ENCODE results near the gene OMA1.

OMA1 gene

DNA sequence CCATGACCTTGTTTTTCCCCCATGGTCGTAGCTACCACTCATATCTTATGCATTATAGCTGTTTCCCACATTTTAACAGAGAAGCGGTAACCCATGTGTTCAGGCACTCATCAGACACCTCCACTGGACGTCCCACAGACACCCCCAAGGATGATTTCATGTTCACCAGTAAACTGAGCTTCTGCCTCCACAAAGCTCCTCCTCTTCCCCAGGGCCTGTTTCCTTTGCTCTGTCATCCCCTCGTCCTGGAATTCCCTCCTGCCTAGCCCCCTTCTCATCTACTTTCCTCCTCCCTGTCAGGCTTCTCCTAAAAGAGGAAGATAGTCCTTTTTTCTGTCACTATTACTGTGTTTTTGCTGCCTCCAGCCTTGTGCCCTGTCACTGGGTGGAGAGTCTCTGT is 111.2 kb downstream of the OMA1 start:
- no peaks in the 10 kb centered on the region for H3K4me1 Mint-ChIP-seq (ENCODE audit: low read depth in 2 of 2)
- no peaks in the 10 kb centered on the region for H3K9me3 Mint-ChIP-seq
- no peak overlapping the region for H3K4me3 Mint-ChIP-seq
- no peaks in the 10 kb centered on the region for H3K27me3 Mint-ChIP-seq
- no peaks in the 10 kb centered on the region for H3K36me3 Mint-ChIP-seq (ENCODE audit: insufficient read depth)
- no peak for ATAC-seq (replicated peaks)
- no peak overlapping the region for H3K27ac Mint-ChIP-seq
- DNase-seq = no peak

DNA sequence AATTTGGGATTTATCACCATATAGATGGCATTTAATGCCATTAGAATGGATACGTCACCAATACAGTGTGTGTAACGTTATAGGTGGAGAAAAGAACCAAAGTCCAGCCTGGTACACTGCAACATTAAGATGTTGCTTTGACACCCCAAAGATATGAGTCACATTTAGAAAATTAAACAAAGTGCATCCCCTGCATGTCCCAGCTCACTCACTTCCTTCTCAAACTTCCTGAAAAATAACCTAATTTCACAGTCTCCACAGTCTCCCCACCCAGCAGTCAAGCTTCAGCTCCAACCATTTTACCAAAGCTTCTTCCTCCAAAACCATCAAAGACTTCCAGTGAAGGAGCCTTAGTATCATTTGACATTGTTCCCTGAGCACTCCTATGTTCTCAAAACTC is 111.9 kb downstream of the OMA1 start:
- Mint-ChIP-seq H3K36me3 (ENCODE audit: insufficient read depth) (no peaks in the 10 kb centered on the region), H3K27me3 (no peaks in the 10 kb centered on the region), H3K4me3 (no peak overlapping the region), H3K27ac (no peak overlapping the region), H3K9me3 (no peaks in the 10 kb centered on the region), H3K4me1 (ENCODE audit: low read depth in 2 of 2) (no peaks in the 10 kb centered on the region)
- ATAC-seq (replicated peaks) = no peak
- DNase-seq = no peak

DNA sequence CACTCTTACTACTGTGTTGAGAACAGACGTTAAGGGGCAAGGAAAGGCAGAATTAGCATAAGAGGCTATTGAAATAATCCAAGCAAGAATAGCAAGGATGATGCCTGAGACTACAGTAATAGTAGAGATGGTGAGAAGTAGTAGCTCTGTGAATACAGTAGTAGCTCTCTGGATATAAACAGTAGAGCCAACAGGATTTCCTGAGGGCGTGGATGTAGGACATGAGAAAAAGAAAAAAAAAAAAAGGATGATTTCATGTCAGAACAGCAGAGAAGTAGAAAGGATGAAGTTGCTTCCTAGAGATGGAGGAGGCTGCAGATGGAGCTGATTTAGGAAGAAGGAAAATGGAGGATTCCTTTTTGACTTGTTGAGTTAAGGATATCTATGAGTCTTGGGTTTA is 112.3 kb downstream of the OMA1 start:
- H3K9me3 Mint-ChIP-seq = no peaks in the 10 kb centered on the region
- H3K4me1 Mint-ChIP-seq (ENCODE audit: low read depth in 2 of 2) = no peaks in the 10 kb centered on the region
- no peaks in the 10 kb centered on the region for H3K36me3 Mint-ChIP-seq (ENCODE audit: insufficient read depth)
- DNase-seq (no peak), ATAC-seq (replicated peaks) (no peak)
- H3K4me3 Mint-ChIP-seq = no peak overlapping the region
- no peaks in the 10 kb centered on the region for H3K27me3 Mint-ChIP-seq
- H3K27ac Mint-ChIP-seq = no peak overlapping the region

DNA sequence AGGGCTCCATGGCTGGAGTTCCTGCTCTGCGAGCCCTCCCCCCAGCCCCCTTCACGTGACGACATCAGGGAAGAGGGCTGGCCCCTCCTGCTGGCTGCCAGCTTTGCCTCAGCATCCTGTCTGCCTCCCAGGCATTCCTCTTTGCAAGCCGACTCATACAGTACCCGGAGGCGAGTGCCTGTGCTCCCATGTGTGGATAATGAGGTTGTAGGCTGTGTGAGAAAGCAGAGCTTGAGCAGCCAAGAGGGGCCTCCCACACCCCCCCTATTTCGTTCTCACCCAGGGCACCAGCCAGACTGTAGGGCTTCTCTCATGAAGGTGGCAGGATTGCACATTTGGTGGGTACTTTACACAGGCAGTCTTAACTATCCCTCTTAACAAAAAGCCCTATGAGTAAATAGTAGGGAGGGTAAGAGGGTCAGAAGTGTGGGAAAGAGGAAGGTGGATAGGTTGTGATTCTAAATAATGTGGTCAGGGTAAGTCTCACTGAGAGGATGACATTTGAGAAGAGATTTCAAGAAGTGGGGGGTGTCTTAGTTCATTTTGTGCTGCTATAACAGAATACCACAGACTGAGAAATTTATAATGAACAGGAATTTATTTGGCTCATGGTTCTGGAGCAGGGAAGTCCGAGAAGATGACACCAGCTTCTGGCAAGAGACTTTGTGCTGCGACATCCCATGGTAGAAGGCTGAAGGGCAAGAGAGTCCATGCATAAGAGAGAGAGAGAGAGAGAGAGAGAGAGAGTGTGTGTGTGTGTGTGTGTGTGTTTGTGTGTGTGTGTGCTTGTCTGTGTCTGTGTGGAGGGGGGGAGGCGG is 113.5 kb downstream of the OMA1 start:
- no peak overlapping the region for H3K4me3 Mint-ChIP-seq
- ATAC-seq (replicated peaks) (no peak), DNase-seq (no peak)
- H3K9me3 Mint-ChIP-seq = no peaks in the 10 kb centered on the region
- H3K4me1 Mint-ChIP-seq (ENCODE audit: low read depth in 2 of 2) = no peaks in the 10 kb centered on the region
- H3K27me3 Mint-ChIP-seq = no peaks in the 10 kb centered on the region
- no peaks in the 10 kb centered on the region for H3K36me3 Mint-ChIP-seq (ENCODE audit: insufficient read depth)
- H3K27ac Mint-ChIP-seq = no peak overlapping the region

DNA sequence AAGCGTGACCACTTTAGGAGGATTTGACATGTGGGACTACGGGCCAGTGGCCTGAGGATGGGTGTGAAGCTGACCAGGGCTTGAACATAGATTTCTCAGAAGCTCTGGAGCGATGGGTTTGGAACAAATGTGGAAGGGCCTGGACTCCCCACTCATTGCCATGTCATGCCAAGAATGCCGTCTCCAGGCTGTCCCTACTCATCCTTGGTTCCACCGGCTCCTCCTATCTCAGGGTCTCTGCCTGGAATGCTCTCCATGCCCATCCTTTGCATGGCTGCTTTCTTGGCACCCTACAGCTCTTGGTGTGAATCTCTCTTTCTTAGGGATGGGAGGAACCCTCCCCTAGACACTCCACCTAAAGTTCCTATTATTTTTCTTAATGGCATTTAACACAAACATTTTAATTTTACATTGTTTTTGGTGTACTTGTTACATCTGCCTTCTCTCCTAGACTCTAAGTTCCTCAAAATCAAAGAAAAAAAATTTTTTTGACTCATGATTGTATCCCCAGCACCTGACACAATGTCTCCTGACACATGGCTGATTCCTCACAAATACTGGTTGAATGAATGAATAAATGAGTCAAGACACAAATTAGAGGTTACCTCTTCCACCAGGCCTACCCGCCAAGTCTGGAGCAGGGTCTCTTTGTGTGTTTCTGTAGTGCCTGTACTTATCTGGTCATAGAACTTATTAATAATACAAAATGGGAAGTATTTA is 114.5 kb downstream of the OMA1 start:
- H3K4me1 Mint-ChIP-seq (ENCODE audit: low read depth in 2 of 2) = no peaks in the 10 kb centered on the region
- H3K36me3 Mint-ChIP-seq (ENCODE audit: insufficient read depth) = no peaks in the 10 kb centered on the region
- no peaks in the 10 kb centered on the region for H3K27me3 Mint-ChIP-seq
- H3K27ac Mint-ChIP-seq = no peak overlapping the region
- ATAC-seq (replicated peaks) (no peak), DNase-seq (no peak)
- H3K9me3 Mint-ChIP-seq = no peaks in the 10 kb centered on the region
- H3K4me3 Mint-ChIP-seq = no peak overlapping the region

All from effector memory CD8-positive, alpha-beta T cell (primary cell).